Measurements from ENCODE around the gene USF1.
A peak's percentile ranks its signal among the peaks of the same experiment; 100 is the strongest.
"Not testable (repeated sequence)": the region's sequence is repeated elsewhere in the genome, so short reads cannot be mapped to it uniquely, and the experiment has no call there.

The USF1 gene

GRCh38 chr1:161017181-161017580 lies 28.6 kb downstream of the USF1 start:
- H3K9ac ChIP-seq (ENCODE audit: low read length); H3K36me3 ChIP-seq (ENCODE audit: control insufficient read depth, insufficient read depth, low read length); H3K27ac ChIP-seq (ENCODE audit: low read depth, low read length); H3K27me3 ChIP-seq (ENCODE audit: control insufficient read depth, insufficient read depth, low read length); H3K9me3 ChIP-seq (ENCODE audit: control insufficient read depth, insufficient read depth, low read depth, low read length): not testable (repeated sequence)
- H3K4me1 ChIP-seq (ENCODE audit: control insufficient read depth, insufficient read depth, low read length) = peaks cover 38% of the 10 kb centered on the region
- 0 out of 2 replicates have a peak overlapping the region, but pooled peaks have one; percentile 16 for H3K4me3 ChIP-seq (ENCODE audit: low read depth, low read length)

GRCh38 chr1:161016683-161017082 lies 29.1 kb downstream of the USF1 start:
- H3K36me3 ChIP-seq (ENCODE audit: control insufficient read depth, insufficient read depth, low read length); H3K27ac ChIP-seq (ENCODE audit: low read depth, low read length); H3K4me3 ChIP-seq (ENCODE audit: low read depth, low read length); H3K27me3 ChIP-seq (ENCODE audit: control insufficient read depth, insufficient read depth, low read length); H3K9me3 ChIP-seq (ENCODE audit: control insufficient read depth, insufficient read depth, low read depth, low read length); H3K9ac ChIP-seq (ENCODE audit: low read length): not testable (repeated sequence)
- peaks cover 40% of the 10 kb centered on the region for H3K4me1 ChIP-seq (ENCODE audit: control insufficient read depth, insufficient read depth, low read length)

- no peak overlapping the region for H3K4me3 ChIP-seq (ENCODE audit: low read depth, low read length)
- H3K4me1 ChIP-seq (ENCODE audit: control insufficient read depth, insufficient read depth, low read length) = peaks cover 36% of the 10 kb centered on the region
- H3K9me3 ChIP-seq (ENCODE audit: control insufficient read depth, insufficient read depth, low read depth, low read length) = no peaks in the 10 kb centered on the region
- peak overlapping the region; percentile 14 for H3K9ac ChIP-seq (ENCODE audit: low read length)
- peaks cover 13% of the 10 kb centered on the region for H3K36me3 ChIP-seq (ENCODE audit: control insufficient read depth, insufficient read depth, low read length)
- no peaks in the 10 kb centered on the region for H3K27me3 ChIP-seq (ENCODE audit: control insufficient read depth, insufficient read depth, low read length)
- peak overlapping the region; percentile 20; the same call in 1 of the 2 replicates for H3K27ac ChIP-seq (ENCODE audit: low read depth, low read length)
Measured at GRCh38 chr1:161013488-161014230, 32.1 kb downstream of the USF1 start.

DNA sequence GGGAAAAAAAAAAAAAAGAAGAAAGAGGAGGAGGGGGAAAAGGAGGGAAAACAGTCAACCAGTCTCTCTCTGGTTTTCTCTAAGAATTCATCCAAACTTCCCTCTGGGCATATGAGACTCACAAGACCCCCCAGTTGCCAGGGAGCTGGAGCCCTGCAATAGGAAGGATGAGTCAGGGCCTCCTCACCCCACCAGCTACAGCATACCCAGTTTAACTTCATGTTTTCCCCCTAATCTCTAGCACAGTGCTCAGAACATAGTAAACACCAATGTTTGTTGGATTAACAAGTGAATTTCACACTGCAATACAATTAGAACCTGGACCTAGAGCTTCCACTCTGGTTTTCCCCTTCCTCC lies 32.7 kb downstream of the USF1 start:
- Histone ChIP-seq H3K9ac (ENCODE audit: low read length) (peak overlapping the region; percentile 10), H3K27ac (ENCODE audit: low read depth, low read length) (peak overlapping the region; percentile 20; the same call in 1 of the 2 replicates), H3K4me3 (ENCODE audit: low read depth, low read length) (no peak overlapping the region)

GRCh38 chr1:161012420-161012819 lies 33.4 kb downstream of the USF1 start:
- Histone ChIP-seq H3K9me3 (ENCODE audit: control insufficient read depth, insufficient read depth, low read depth, low read length) (no peaks in the 10 kb centered on the region), H3K4me1 (ENCODE audit: control insufficient read depth, insufficient read depth, low read length) (peaks cover 26% of the 10 kb centered on the region), H3K9ac (ENCODE audit: low read length) (no peak overlapping the region), H3K36me3 (ENCODE audit: control insufficient read depth, insufficient read depth, low read length) (peaks cover 14% of the 10 kb centered on the region), H3K27me3 (ENCODE audit: control insufficient read depth, insufficient read depth, low read length) (no peaks in the 10 kb centered on the region), H3K27ac (ENCODE audit: low read depth, low read length) (no peak overlapping the region), H3K4me3 (ENCODE audit: low read depth, low read length) (no peak overlapping the region)

More for the DNA sequence above, 32.7 kb downstream of the USF1 start:
- peaks cover 14% of the 10 kb centered on the region for H3K36me3 ChIP-seq (ENCODE audit: control insufficient read depth, insufficient read depth, low read length)
- H3K9me3 ChIP-seq (ENCODE audit: control insufficient read depth, insufficient read depth, low read depth, low read length) = no peaks in the 10 kb centered on the region
- H3K27me3 ChIP-seq (ENCODE audit: control insufficient read depth, insufficient read depth, low read length) = no peaks in the 10 kb centered on the region
- peaks cover 33% of the 10 kb centered on the region for H3K4me1 ChIP-seq (ENCODE audit: control insufficient read depth, insufficient read depth, low read length)

GRCh38 chr1:161009602-161010211 lies 36.1 kb downstream of the USF1 start:
- Histone ChIP-seq H3K4me3 (ENCODE audit: low read depth, low read length) (no peak overlapping the region), H3K9ac (ENCODE audit: low read length) (no peak overlapping the region), H3K27ac (ENCODE audit: low read depth, low read length) (no peak overlapping the region), H3K4me1 (ENCODE audit: control insufficient read depth, insufficient read depth, low read length) (peaks cover 27% of the 10 kb centered on the region), H3K27me3 (ENCODE audit: control insufficient read depth, insufficient read depth, low read length) (no peaks in the 10 kb centered on the region), H3K36me3 (ENCODE audit: control insufficient read depth, insufficient read depth, low read length) (peaks cover 14% of the 10 kb centered on the region), H3K9me3 (ENCODE audit: control insufficient read depth, insufficient read depth, low read depth, low read length) (no peaks in the 10 kb centered on the region)

DNA sequence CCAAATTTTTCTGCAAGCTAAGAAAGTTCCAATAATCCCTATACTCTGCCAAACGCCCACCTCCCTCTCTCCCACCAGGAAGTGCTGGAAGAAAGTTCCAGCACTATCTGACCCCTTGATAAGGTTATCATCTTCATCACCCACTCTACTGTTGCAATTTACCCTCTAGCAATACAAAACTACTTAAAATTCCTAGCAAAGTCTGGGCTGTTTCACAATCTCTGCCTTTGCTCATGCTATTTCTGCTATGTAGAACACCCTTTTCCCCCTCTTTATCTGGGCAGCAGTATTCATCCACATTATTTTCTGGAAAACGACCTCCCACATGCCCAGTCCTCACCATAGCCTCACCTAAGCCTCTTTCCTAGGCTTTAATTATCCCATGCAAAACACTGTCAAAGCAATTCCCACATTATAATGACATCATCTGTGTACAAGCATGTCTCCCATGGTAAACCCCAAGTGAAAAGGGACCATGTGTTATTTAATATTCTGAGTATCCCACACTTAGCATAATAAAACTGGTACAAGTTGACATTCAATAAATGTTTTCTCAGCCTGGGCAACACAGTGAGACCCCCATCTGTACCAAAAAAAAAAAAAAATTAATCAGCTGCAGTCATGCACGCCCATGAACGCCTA lies 36.8 kb downstream of the USF1 start:
- H3K27me3 ChIP-seq (ENCODE audit: control insufficient read depth, insufficient read depth, low read length) = no peaks in the 10 kb centered on the region
- peaks cover 21% of the 10 kb centered on the region for H3K4me1 ChIP-seq (ENCODE audit: control insufficient read depth, insufficient read depth, low read length)
- H3K9ac ChIP-seq (ENCODE audit: low read length) = no peak overlapping the region
- H3K27ac ChIP-seq (ENCODE audit: low read depth, low read length) = no peak overlapping the region
- no peaks in the 10 kb centered on the region for H3K9me3 ChIP-seq (ENCODE audit: control insufficient read depth, insufficient read depth, low read depth, low read length)
- no peak overlapping the region for H3K4me3 ChIP-seq (ENCODE audit: low read depth, low read length)
- H3K36me3 ChIP-seq (ENCODE audit: control insufficient read depth, insufficient read depth, low read length) = peaks cover 14% of the 10 kb centered on the region

DNA sequence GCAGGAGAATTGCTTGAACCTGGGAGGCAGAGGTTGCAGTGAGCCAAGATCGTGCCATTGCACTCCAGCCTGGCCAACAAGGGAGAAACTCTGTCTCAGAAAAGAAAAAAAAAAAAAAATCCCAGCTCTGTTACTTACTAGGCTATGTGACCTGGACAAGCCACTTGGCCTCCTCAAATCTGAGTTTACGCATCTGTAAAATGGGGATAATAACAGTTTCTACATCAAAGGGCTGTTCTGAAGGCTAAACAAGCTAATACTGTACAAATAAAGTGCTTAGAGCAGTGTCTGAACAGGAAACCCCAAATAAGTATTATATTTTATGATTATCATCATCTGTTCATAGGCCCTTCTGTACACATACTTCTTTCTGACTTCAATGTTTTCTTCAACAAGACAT lies 38.4 kb downstream of the USF1 start:
- H3K27me3 ChIP-seq (ENCODE audit: control insufficient read depth, insufficient read depth, low read length) = no peaks in the 10 kb centered on the region
- no peak overlapping the region for H3K9ac ChIP-seq (ENCODE audit: low read length)
- peaks cover 10% of the 10 kb centered on the region; the same call in 1 of the 2 replicates for H3K4me1 ChIP-seq (ENCODE audit: control insufficient read depth, insufficient read depth, low read length)
- no peak overlapping the region for H3K4me3 ChIP-seq (ENCODE audit: low read depth, low read length)
- no peaks in the 10 kb centered on the region for H3K9me3 ChIP-seq (ENCODE audit: control insufficient read depth, insufficient read depth, low read depth, low read length)
- H3K36me3 ChIP-seq (ENCODE audit: control insufficient read depth, insufficient read depth, low read length) = peaks cover 9% of the 10 kb centered on the region; the same call in 1 of the 2 replicates
- H3K27ac ChIP-seq (ENCODE audit: low read depth, low read length) = no peak overlapping the region

GRCh38 chr1:161006563-161006962 lies 39.2 kb downstream of the USF1 start:
- no peak overlapping the region for H3K4me3 ChIP-seq (ENCODE audit: low read depth, low read length)
- H3K9me3 ChIP-seq (ENCODE audit: control insufficient read depth, insufficient read depth, low read depth, low read length) = no peaks in the 10 kb centered on the region
- peaks cover 13% of the 10 kb centered on the region for H3K36me3 ChIP-seq (ENCODE audit: control insufficient read depth, insufficient read depth, low read length)
- no peaks in the 10 kb centered on the region for H3K27me3 ChIP-seq (ENCODE audit: control insufficient read depth, insufficient read depth, low read length)
- H3K9ac ChIP-seq (ENCODE audit: low read length) = no peak overlapping the region
- H3K4me1 ChIP-seq (ENCODE audit: control insufficient read depth, insufficient read depth, low read length) = peaks cover 7% of the 10 kb centered on the region; the same call in 1 of the 2 replicates
- no peak overlapping the region for H3K27ac ChIP-seq (ENCODE audit: low read depth, low read length)

GRCh38 chr1:161001525-161001924 lies 44.3 kb downstream of the USF1 start:
- Histone ChIP-seq H3K27ac (ENCODE audit: low read depth, low read length) (no peak overlapping the region), H3K4me3 (ENCODE audit: low read depth, low read length) (no peak overlapping the region), H3K36me3 (ENCODE audit: control insufficient read depth, insufficient read depth, low read length) (peaks cover 58% of the 10 kb centered on the region), H3K27me3 (ENCODE audit: control insufficient read depth, insufficient read depth, low read length) (no peaks in the 10 kb centered on the region), H3K9ac (ENCODE audit: low read length) (no peak overlapping the region), H3K9me3 (ENCODE audit: control insufficient read depth, insufficient read depth, low read depth, low read length) (no peaks in the 10 kb centered on the region), H3K4me1 (ENCODE audit: control insufficient read depth, insufficient read depth, low read length) (peaks cover 6% of the 10 kb centered on the region; the same call in 1 of the 2 replicates)

Data from HUES6 (cell line).